ENCODE data around the gene MRPL36.

The MRPL36 gene

GRCh38 chr5:1836176-1836890 is 36.7 kb upstream of the MRPL36 start:
- H4K91ac ChIP-seq (ENCODE audit: low read depth, low read length) = peak overlapping the region; percentile 33
- peaks cover 25 to 32% of the 10 kb centered on the region in 2 experiments for H3K4me1 ChIP-seq (ENCODE audit: control insufficient read depth in 1 of 2, insufficient read depth in 2 of 2, low read length in 2 of 2)
- no peak overlapping the region for H2BK120ac ChIP-seq (ENCODE audit: insufficient read depth, low read length, poor library complexity)
- no peak overlapping the region for H3K23ac ChIP-seq (ENCODE audit: low read length)
- WGBS (ENCODE audit: extremely low coverage, insufficient coverage, insufficient read length) = no CpG with 5 or more reads among the region's 23 CpGs
- no peak overlapping the region for H4K12ac ChIP-seq (ENCODE audit: low read depth, low read length)
- no peak overlapping the region for H2BK12ac ChIP-seq (ENCODE audit: low read length)
- H3K9ac ChIP-seq (ENCODE audit: low read length) = no peak overlapping the region
- H3K9me3 ChIP-seq (ENCODE audit: insufficient read depth, low read depth, low read length) = peaks cover 3% of the 10 kb centered on the region
- no peak overlapping the region for H3K18ac ChIP-seq (ENCODE audit: low read length)
- H2BK5ac ChIP-seq (ENCODE audit: low read depth, low read length, poor library complexity) = no peak overlapping the region
- no peak overlapping the region for H3K4me2 ChIP-seq (ENCODE audit: low read length)
- no peak overlapping the region for H2AK5ac ChIP-seq (ENCODE audit: low read length)
- H4K8ac ChIP-seq (ENCODE audit: low read depth, low read length) = no peak overlapping the region
- no peaks in the 10 kb centered on the region for H3K36me3 ChIP-seq (ENCODE audit: control insufficient read depth in 1 of 2, insufficient read depth in 2 of 2, low read length in 2 of 2)
- H3K14ac ChIP-seq (ENCODE audit: low read length) = peak overlapping the region; percentile 41
- H3K4me3 ChIP-seq (ENCODE audit: low read depth, low read length) = no peak overlapping the region
- no peak overlapping the region for H2AFZ ChIP-seq (ENCODE audit: insufficient read depth, low read length, poor library complexity)
- no peaks in the 10 kb centered on the region for H3K27me3 ChIP-seq (ENCODE audit: insufficient read depth, low read length)
- no peak for DNase-seq
- no peaks in the 10 kb centered on the region for H3K79me1 ChIP-seq (ENCODE audit: low read length)
- H3K27ac ChIP-seq (ENCODE audit: low read depth, low read length) = no peak overlapping the region
- H3K4ac ChIP-seq (ENCODE audit: low read depth, low read length) = no peak overlapping the region
- no peaks in the 10 kb centered on the region for H3K79me2 ChIP-seq (ENCODE audit: control insufficient read depth, insufficient read depth, low read length, poor library complexity)

- Histone ChIP-seq H3K4me1 (ENCODE audit: control insufficient read depth in 1 of 2, insufficient read depth in 2 of 2, low read length in 2 of 2) (peaks cover 28 to 35% of the 10 kb centered on the region in 2 experiments), H3K79me2 (ENCODE audit: control insufficient read depth, insufficient read depth, low read length, poor library complexity) (no peaks in the 10 kb centered on the region), H2BK5ac (ENCODE audit: low read depth, low read length, poor library complexity) (no peak overlapping the region), H4K12ac (ENCODE audit: low read depth, low read length) (no peak overlapping the region), H3K9me3 (ENCODE audit: insufficient read depth, low read depth, low read length) (peaks cover 1% of the 10 kb centered on the region), H2BK12ac (ENCODE audit: low read length) (no peak overlapping the region), H4K8ac (ENCODE audit: low read depth, low read length) (no peak overlapping the region), H3K79me1 (ENCODE audit: low read length) (peaks cover 3% of the 10 kb centered on the region), H3K9ac (ENCODE audit: low read length) (no peak overlapping the region), H4K91ac (ENCODE audit: low read depth, low read length) (no peak overlapping the region), H3K27ac (ENCODE audit: low read depth, low read length) (no peak overlapping the region), H3K4me2 (ENCODE audit: low read length) (no peak overlapping the region), H3K18ac (ENCODE audit: low read length) (no peak overlapping the region), H3K14ac (ENCODE audit: low read length) (no peak overlapping the region), H2AFZ (ENCODE audit: insufficient read depth, low read length, poor library complexity) (no peak overlapping the region), H2BK120ac (ENCODE audit: insufficient read depth, low read length, poor library complexity) (no peak overlapping the region), H3K36me3 (ENCODE audit: control insufficient read depth in 1 of 2, insufficient read depth in 2 of 2, low read length in 2 of 2) (no peaks in the 10 kb centered on the region), H3K4ac (ENCODE audit: low read depth, low read length) (no peak overlapping the region), H3K27me3 (ENCODE audit: insufficient read depth, low read length) (no peaks in the 10 kb centered on the region), H3K4me3 (ENCODE audit: low read depth, low read length) (no peak overlapping the region), H2AK5ac (ENCODE audit: low read length) (no peak overlapping the region), H3K23ac (ENCODE audit: low read length) (no peak overlapping the region)
- WGBS (ENCODE audit: extremely low coverage, insufficient coverage, insufficient read length) = no CpG with 5 or more reads among the region's 13 CpGs
- no peak for DNase-seq
Measured at GRCh38 chr5:1835431-1835830, 35.8 kb upstream of the MRPL36 start.

- Histone ChIP-seq H4K91ac (ENCODE audit: low read depth, low read length) (no peak overlapping the region), H3K4me3 (ENCODE audit: low read depth, low read length) (no peak overlapping the region), H2BK12ac (ENCODE audit: low read length) (no peak overlapping the region), H3K14ac (ENCODE audit: low read length) (no peak overlapping the region), H4K12ac (ENCODE audit: low read depth, low read length) (no peak overlapping the region), H3K27me3 (ENCODE audit: insufficient read depth, low read length) (no peaks in the 10 kb centered on the region), H2BK120ac (ENCODE audit: insufficient read depth, low read length, poor library complexity) (no peak overlapping the region), H3K9me3 (ENCODE audit: insufficient read depth, low read depth, low read length) (peaks cover 1% of the 10 kb centered on the region), H3K4me1 (ENCODE audit: control insufficient read depth in 1 of 2, insufficient read depth in 2 of 2, low read length in 2 of 2) (peaks cover 28 to 36% of the 10 kb centered on the region in 2 experiments), H3K79me2 (ENCODE audit: control insufficient read depth, insufficient read depth, low read length, poor library complexity) (no peaks in the 10 kb centered on the region), H3K79me1 (ENCODE audit: low read length) (peaks cover 3% of the 10 kb centered on the region), H3K23ac (ENCODE audit: low read length) (no peak overlapping the region), H3K27ac (ENCODE audit: low read depth, low read length) (no peak overlapping the region), H4K8ac (ENCODE audit: low read depth, low read length) (no peak overlapping the region), H3K4me2 (ENCODE audit: low read length) (no peak overlapping the region), H3K18ac (ENCODE audit: low read length) (no peak overlapping the region), H2BK5ac (ENCODE audit: low read depth, low read length, poor library complexity) (no peak overlapping the region), H2AK5ac (ENCODE audit: low read length) (no peak overlapping the region), H3K9ac (ENCODE audit: low read length) (no peak overlapping the region), H3K4ac (ENCODE audit: low read depth, low read length) (no peak overlapping the region), H2AFZ (ENCODE audit: insufficient read depth, low read length, poor library complexity) (no peak overlapping the region), H3K36me3 (ENCODE audit: control insufficient read depth in 1 of 2, insufficient read depth in 2 of 2, low read length in 2 of 2) (no peaks in the 10 kb centered on the region)
- no CpG with 5 or more reads among the region's 21 CpGs for WGBS (ENCODE audit: extremely low coverage, insufficient coverage, insufficient read length)
- DNase-seq = no peak
Measured at GRCh38 chr5:1834721-1835429, 35.2 kb upstream of the MRPL36 start.

- H2BK120ac ChIP-seq (ENCODE audit: insufficient read depth, low read length, poor library complexity) = no peak overlapping the region
- no peak overlapping the region for H2BK12ac ChIP-seq (ENCODE audit: low read length)
- peaks cover 3% of the 10 kb centered on the region for H3K79me1 ChIP-seq (ENCODE audit: low read length)
- H3K36me3 ChIP-seq (ENCODE audit: control insufficient read depth in 1 of 2, insufficient read depth in 2 of 2, low read length in 2 of 2) = no peaks in the 10 kb centered on the region
- H3K27me3 ChIP-seq (ENCODE audit: insufficient read depth, low read length) = no peaks in the 10 kb centered on the region
- no peak overlapping the region for H3K4me2 ChIP-seq (ENCODE audit: low read length)
- H3K4me3 ChIP-seq (ENCODE audit: low read depth, low read length) = no peak overlapping the region
- H4K8ac ChIP-seq (ENCODE audit: low read depth, low read length) = no peak overlapping the region
- no peak overlapping the region for H2AFZ ChIP-seq (ENCODE audit: insufficient read depth, low read length, poor library complexity)
- no peak for DNase-seq
- H3K18ac ChIP-seq (ENCODE audit: low read length) = no peak overlapping the region
- no peak overlapping the region for H3K9ac ChIP-seq (ENCODE audit: low read length)
- H3K79me2 ChIP-seq (ENCODE audit: control insufficient read depth, insufficient read depth, low read length, poor library complexity) = no peaks in the 10 kb centered on the region
- H3K4ac ChIP-seq (ENCODE audit: low read depth, low read length) = no peak overlapping the region
- H3K9me3 ChIP-seq (ENCODE audit: insufficient read depth, low read depth, low read length) = peaks cover 1% of the 10 kb centered on the region
- H4K91ac ChIP-seq (ENCODE audit: low read depth, low read length) = no peak overlapping the region
- peaks cover 28 to 36% of the 10 kb centered on the region in 2 experiments for H3K4me1 ChIP-seq (ENCODE audit: control insufficient read depth in 1 of 2, insufficient read depth in 2 of 2, low read length in 2 of 2)
- H2BK5ac ChIP-seq (ENCODE audit: low read depth, low read length, poor library complexity) = no peak overlapping the region
- H3K23ac ChIP-seq (ENCODE audit: low read length) = no peak overlapping the region
- H4K12ac ChIP-seq (ENCODE audit: low read depth, low read length) = no peak overlapping the region
- no peak overlapping the region for H3K27ac ChIP-seq (ENCODE audit: low read depth, low read length)
- no peak overlapping the region for H2AK5ac ChIP-seq (ENCODE audit: low read length)
- H3K14ac ChIP-seq (ENCODE audit: low read length) = no peak overlapping the region
- WGBS (ENCODE audit: extremely low coverage, insufficient coverage, insufficient read length) = no CpG with 5 or more reads among the region's 22 CpGs
Measured at GRCh38 chr5:1834022-1834551, 34.5 kb upstream of the MRPL36 start.

All from trophoblast cell (in vitro differentiated cells and primary cell).